NCI-H187 treated with DMSO at 0.1 percent for 48 hours (cell line): ENCODE results near the gene EEF1AKMT3.

Source experiments
- DNase-seq: peaks from one replicate; lab custom pipeline; 2025; lab: John Stamatoyannopoulos, UW

The EEF1AKMT3 gene

GRCh38 chr12:57783466-57783801, 11.0 kb downstream of the EEF1AKMT3 start:
- no peak for DNase-seq

DNA sequence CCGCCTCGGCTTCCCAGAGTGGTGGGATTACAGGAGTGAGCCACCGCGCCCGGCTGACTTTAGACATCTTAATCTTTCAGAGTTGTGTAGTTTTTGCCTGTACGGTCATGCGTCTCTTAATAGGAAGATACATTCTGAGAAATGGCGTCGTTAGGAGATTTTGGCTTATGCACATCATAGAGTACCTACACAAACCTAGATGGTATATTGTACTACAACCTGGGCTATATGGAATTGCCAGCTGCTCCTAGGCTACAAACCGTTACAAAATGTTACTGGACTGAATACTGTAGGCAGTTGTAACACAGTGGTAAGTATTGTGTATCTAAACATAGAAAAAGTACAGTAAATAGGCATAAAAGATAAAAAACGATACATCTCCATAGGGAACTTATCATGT, 11.4 kb downstream of the EEF1AKMT3 start:
- DNase-seq, result no peak

- no peak for DNase-seq
Observed at GRCh38 chr12:57793920-57794319, 21.5 kb downstream of the EEF1AKMT3 start.

DNA sequence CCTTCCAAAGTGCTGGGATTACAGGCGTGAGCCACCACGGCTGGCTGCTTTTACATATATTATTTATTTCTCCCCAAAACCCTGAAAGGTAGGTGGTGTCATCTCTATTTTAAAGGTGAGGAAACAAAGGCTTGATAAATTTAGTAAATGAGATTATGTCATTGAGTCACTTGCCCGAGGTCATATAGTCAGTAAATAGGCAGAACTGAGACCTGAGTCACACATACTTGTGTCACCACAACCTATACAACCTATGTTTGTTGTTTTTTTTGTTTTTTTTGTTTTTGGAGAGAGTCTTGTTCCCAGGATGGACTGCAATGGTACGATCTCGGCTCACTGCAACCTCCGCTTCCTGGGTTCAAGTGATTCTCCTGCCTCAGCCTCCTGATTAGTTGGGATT, 22.9 kb downstream of the EEF1AKMT3 start:
- no peak for DNase-seq

DNA sequence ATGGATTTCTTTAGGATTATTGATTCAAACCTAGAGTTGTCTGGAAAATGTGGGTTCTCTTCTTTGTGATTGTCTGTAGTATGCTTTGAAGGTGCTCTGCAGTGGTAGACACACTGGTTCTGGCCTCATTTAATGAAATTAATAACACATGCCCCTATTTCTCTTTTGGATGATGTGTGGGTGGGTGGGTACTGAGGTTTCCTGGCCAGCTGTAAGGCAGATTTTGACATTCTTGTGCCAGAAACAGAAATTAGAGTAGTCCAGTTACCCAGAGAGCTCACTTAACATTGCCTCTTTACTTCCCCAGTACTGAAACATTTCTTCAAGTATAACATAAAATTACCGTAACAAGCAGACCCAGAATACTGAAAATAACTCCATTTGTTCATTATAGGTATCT, 24.6 kb downstream of the EEF1AKMT3 start:
- DNase-seq, result no peak

DNA sequence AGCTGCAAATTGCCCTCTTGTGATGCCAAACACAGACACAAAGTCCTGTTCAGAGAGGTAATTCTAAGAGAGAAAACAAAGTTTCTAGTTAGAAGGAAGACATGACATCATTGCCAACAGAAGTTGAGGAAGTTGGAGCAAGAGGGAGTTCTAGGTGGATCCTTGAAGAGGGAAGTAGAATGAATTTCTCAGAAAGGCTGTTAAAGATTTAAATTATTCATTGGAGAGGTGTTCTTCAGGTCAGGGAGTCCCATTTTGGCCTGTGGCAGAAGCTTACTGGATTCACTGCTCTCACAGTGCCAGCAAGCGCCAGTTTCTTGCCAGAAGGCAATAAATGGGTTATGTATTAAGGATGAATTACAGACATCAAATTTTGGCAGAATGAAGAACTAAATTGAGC, 25.5 kb downstream of the EEF1AKMT3 start:
- no peak for DNase-seq

DNA sequence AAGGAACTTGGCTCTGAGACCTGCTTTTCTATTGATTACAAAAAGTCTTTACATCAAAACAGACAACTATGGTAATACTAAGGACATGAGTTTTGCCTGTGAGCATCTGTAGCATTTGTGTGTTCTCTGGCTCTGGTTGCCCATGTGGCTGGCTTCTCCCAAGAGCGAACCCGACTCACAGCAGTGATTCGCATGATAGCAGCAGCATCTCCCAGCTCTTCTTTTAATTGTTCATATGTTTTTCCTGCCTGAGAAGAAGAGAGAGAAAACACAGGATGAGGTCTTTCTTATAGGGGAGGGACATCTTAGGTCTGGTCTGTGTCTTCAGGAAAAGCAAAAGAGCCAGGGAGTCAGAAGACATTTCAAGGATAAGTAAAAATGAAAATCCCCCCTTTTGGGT, 28.6 kb downstream of the EEF1AKMT3 start:
- DNase-seq, result no peak

DNA sequence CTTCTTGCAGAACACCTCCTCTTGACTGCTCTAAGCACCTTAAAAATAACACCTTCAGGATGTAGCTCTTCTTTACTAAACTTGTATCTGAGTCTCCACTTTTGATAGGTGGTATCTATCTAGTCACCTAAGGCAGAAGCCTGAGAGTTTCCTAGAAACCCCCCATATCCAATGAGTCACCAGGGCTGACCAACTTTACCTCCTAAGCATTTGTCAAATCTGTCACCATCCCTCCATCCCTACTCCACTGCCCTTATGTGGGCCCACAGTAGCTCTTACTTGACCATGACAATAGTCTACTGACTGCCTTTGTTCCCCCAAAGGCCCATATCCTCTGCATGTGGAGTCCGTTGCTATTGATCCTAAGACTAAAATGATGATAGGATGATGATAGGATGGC, 30.2 kb downstream of the EEF1AKMT3 start:
- DNase-seq, result no peak

DNA sequence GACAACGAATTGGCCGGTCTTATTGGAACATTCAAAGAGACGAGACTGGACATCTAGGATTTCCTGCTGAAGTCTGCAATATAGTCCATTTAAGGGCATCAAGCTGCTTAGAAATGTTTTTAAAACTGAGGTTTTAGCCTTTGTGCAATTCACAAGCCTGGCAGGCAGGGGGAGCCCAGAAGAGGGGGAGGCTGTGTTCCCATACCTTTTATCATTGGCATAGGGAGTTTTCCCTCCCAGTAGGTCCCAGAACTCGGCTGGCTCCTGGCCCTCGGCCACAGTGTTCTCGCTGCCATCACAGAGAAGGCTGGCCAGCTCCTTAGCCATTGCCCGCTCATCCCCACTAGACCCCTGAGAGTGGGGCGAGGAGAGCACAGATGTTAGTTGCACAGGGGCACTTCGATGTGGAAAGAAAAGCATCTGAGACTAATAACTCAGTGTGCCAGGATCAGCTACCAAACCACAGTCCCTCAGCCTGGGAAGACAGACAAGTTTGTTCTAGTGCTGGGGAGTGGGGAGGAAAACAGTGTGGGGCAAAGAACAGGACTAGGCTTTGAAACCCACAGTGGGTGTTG, 31.0 kb downstream of the EEF1AKMT3 start:
- no peak for DNase-seq

- no peak for DNase-seq
Observed at GRCh38 chr12:57806677-57807076, 34.3 kb downstream of the EEF1AKMT3 start.

DNA sequence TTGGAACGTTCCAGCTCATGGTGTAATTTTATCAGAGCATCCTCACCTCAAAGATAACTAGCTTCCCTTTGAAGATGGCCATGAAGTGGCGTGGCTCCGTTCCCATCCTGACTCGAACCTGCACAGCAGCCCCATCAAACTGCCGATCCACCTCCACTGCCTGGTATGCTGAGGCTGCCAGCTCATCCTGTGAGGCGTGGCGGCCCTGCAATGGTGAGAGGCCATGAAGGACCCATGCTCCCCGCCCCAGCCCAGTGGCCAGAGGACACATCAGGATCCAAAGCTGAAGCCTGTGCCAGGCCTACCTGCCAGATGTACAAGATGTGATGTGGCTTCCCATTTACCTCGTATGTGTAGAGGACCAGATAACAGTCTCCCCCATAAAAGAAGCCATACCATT, 34.9 kb downstream of the EEF1AKMT3 start:
- DNase-seq, result no peak

DNA sequence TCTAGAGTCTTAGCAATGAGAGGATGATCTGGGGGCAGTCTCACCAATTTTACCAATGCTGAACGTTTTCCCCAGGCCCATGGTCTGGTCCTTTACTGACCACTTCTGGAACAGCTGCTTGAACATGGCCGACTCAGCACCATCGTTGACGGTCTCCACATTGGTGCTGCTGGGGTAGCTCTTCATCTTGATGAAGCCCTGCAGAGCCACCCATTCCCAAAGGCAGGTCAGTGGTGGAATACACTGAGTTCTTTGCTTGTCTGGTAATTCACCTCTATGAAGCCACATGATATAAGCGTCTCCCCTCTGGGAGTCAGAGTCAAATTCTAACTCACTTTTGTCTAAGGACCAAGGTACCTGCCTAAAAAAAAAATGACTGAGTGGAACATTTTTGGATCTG, 35.9 kb downstream of the EEF1AKMT3 start:
- no peak for DNase-seq

DNA sequence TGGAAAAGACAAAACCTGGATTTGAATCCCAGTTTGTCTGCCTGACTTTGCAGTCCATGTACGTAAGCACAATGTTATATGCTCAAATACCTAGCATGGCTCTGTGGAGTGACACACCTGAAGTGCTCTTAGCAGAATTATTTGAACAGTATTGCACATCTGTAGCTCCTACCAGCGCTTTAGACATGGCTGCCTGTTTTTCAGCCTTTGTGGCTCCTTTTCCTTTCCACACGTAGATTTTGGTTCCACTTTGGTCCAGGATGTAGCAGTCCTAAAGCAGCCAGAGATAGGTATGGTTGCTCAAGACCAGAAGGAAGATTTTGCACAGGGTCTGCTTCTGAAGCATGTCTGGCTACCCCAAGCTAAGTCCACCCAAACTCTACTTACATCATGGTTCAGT, 37.0 kb downstream of the EEF1AKMT3 start:
- no peak for DNase-seq

GRCh38 chr12:57810450-57810849, 38.0 kb downstream of the EEF1AKMT3 start:
- DNase-seq, result no peak

- DNase-seq, result no peak
Observed at GRCh38 chr12:57811028-57811755, 38.8 kb downstream of the EEF1AKMT3 start.

DNA sequence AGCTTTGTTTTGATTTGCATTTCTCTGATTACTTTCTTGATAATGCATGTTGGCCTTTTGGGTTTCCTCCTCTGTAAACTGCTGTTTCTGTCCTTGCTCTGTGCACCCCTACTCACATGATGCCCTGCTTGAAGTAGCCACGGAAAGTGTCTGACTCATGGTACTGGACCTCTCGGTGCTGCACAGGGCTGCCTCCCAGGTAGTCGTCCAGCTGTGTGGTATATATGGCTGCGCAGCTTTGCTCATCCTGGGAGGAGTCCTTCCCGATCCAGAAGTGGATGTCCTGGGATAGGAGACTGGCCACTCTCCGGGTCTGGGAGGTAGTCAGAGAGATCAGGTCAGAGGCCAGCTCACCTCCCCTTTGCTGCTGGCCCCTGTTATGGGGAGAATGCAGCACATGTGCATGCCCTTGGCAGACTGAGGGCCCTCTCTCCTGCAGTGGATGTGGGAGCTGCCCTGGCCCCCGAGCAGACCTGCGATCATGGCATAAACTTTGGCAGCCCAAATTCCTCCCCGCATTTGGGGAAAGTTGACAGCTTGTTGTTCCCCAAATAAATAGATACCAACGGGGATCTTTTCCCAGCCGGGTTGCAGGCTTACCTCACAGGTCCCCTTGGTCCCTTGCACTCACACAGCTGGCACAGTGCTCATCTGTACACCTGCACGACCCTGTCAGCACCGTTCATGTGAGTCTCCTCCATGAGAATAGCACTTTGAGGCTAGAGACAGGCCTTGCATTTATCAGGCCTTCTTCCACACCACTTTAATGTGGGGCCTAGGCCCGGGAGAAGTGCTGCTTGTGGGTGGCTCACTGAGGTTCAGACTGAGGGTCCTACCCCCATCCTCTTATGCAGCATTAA, 40.9 kb downstream of the EEF1AKMT3 start:
- no peak for DNase-seq

DNA sequence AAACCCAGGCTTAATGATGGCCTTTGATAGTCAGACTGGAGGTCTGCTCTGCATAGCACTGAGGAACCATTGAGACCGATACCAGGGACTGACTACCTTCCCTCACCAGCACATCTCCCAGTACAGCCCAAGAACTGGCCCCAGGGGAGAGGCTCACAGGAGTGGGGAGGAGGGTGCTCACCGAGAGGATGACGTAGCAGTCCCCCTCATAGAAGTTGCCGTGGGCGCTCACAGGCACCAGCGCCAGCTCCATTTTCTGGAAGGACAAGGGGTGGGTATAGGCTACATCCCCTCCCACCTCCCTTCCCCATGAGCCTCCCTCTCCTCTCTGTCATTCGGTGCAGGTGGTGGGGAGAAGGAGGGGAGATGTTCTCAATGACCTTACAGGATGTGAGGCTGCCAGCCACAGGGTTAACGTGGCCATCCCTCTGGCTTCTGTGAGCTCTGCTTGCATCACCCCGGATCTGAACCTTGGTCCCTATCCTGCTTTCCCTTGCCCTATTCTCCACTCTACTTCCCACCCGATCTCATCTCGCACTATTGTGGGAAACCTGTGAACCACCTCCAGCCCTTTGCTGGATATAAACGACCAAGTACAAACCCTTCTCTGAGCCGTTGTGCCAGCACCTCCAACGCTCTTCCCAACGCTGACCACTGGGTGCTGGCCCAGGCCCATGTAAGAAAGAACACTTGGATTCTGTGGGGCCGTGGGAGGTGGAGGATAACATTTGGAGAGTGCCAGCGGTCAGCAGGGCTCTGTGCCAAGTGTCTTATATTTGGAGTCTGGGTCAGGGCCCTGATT, 41.8 kb downstream of the EEF1AKMT3 start:
- no peak for DNase-seq

DNA sequence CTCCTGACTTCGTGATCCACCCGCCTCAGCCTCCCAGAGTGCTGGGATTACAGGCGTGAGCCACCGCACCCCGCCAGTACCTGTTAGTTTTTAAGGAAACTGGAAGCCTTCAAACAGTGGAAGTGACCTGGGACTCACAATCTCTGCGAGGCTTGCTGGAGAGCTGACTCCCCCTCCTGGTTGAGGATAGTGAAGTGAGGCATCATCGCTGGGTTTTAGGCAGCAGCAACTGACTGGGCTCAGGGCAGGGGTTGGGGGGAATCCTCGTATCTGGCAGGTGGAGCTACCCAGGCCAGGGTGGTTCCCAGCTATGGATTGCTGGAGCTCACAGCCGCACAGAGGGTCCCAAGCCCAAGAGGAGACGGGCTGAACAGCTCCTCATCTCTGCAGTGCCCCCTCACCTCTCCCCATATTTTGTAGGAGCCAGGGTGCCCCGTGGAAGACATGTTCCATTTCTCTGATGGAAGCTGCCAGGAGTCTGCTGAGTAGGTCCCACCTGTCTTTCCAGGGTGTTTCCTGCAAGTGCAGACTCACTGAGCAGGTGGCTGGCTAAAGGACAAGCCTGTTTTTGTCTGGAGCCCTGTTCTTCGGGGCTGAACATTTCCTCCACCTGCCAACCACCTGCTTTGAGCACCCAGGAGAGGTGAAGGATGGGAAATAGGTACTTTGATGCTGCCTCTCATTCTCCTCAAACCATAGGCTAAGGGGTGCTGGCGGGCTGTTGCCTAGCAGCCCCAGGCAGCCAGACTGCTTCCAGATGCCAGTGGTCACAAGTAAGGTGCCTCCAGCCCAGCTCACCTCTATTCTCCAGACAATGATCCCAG, 43.0 kb downstream of the EEF1AKMT3 start:
- DNase-seq, result peak; percentile 37

DNA sequence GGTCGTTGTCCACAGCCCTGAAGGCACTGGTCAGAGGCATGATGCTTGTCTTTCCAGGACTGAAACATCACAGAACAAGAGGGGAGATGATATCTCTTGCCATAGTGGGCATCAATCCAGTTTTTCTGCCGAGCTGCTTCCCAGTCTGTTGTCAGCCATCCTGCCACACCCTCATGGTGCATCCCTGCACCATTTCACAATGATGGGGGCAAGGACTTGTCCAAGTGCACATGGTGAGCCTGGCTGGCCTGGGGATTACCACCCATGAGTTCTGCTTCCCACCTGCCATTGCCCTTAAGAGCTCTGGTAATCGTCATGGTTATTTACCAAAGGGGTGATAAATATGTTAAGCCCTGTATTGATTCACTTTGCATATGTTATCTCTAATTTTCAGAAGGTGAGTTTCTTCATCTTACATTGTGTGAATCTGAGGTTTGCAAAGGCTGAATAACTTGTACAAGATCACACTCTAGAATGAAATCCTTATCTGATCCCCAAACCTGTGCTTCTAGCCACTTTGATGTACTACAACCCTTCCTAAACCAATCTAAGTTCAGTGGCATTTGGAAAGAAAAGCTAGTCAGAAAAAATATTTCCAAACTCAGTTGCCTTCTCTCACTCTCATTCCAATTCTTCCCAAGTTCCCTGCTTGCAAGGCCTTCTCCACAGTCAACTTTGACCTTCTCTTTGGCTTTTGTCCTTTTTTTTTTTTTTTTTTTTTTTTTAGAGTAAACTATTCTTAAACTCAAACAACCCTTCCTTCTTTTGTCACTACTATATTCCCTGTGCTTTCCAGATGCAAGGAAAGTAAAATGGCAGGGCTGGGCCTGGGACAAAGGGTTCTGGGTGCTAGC, 43.8 kb downstream of the EEF1AKMT3 start:
- no peak for DNase-seq

DNA sequence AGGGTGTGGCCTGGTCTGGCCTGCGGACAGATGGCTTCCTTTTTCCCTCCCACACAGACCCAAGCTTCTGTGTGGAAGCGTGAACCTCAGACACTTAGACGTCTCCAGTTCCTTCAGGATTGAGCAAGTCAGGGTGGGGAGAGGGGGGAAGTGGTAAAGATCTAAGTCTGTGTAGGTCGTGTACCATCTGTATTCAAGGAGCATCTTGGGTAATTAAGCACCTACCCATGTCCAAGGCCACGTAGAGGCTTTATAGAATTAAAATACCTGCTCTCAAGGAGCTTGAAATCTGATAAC, 44.4 kb downstream of the EEF1AKMT3 start:
- no peak for DNase-seq
